NT2/D1 (cell line): Measurements from ENCODE around the gene TPRKB.

Experiments used
- SUZ12 ChIP-seq: IDR thresholded peaks from 2 replicates; pipeline ENCODE4 v1.6.1; 2011; ENCODE audit not compliant: insufficient read length, insufficient read depth; ENCODE audit errors: extremely low read depth
- YY1 ChIP-seq: IDR thresholded peaks from 2 replicates; pipeline ENCODE4 v1.6.1; 2011; ENCODE audit not compliant: insufficient read length, insufficient read depth
- ZNF274 ChIP-seq: IDR thresholded peaks from 2 replicates; pipeline ENCODE4 v1.6.1; 2011; ENCODE audit warnings: mild to moderate bottlenecking, low read depth, low read length

GRCh38 chr2:73700661-73701447 lies 36.3 kb downstream of the TPRKB start:
- no peak for TF ChIP-seq YY1
- TF ChIP-seq SUZ12, result no peak
- no peak for TF ChIP-seq ZNF274
